A172 (cell line): ENCODE results near the gene EEF1AKMT1. TPM values are rescaled to one million over a fixed set of nuclear protein-coding genes. Genes with fewer than 3 reads are reported as not detected.

Experiments used
- DNase-seq: peaks from one replicate; pipeline ENCODE4 v3.0.0-alpha.2; 2015; ENCODE audit warnings: low spot score
- total RNA-seq: library from RNA; depleted of rRNA; stranded (reverse); fragments of >200 nt; shearing (Covaris generic); gene quantifications from 2 replicates; pipeline ENCODE4 v1.2.3, GENCODE V29; 2014

The EEF1AKMT1 gene
- total RNA-seq, 1 experiment from 2014 or later: 16.8 TPM

DNA sequence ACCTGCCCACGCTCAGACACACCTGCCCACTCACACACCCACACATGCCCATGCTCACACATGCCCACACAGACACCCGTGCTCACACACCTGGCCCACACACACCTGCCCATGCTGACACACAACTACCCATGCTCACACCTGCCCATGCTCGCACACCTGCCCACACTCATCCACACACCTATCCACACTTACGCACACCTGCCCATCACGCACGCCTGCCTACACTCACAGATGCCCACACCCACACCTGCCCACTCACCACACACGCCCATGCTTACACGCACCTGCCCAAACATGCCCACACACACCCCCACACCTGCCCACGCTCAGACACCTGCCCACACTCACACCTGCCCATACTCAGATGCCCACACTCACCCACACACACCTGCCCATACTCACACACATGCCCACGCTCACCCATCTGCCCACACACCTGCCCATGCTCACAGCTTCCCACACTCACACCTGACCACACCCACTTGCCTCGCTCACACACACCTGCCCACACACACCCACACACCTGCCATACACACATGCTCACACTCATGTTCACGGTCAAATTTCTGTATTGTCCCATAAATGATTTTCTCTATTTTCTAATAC, 54.7 kb downstream of the EEF1AKMT1 start:
- DNase-seq: no peak

DNA sequence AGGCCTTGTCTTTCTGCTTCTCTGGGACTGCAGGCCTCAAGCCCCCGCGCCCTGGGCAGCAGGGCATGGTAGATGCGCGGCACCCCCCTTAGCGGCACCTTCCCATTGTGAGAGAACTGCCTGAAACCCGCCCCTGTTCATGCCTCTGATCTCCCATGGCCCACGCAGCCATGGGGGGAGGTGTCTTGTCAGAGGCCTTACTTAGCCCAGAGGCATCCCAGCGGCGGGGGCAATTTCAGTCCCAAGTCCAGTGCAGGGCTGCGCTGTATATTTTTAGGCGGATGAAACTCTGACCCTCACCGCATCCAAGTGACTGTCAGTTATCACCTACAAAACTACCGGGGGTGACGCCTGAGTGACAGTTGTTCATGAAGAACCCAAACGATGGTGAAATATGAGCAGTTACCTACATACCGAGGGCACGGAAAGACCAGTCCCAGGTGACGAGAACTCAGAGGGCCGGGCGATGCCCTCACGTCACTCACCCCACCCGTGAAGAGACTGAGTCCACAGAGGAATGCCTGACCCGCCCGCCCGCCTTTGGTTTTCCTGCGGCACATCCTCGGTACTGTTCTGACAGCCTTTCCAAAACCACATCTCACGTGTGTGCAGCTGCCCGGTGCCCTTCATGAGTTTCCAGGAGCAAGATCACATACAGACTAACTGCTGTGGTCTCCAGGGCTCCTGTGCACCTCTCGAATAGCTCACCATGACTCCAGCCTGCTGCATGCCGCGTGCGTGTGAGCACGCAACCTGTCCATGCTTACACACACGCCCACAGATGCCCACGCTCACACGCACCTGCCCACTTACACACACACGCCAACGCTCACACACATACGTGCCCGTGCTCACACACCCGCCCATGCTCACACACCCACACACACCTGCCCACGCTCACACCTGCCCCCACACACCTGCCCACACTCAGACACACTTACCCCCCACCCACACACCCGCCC, 55.9 kb downstream of the EEF1AKMT1 start:
- no peak for DNase-seq

DNA sequence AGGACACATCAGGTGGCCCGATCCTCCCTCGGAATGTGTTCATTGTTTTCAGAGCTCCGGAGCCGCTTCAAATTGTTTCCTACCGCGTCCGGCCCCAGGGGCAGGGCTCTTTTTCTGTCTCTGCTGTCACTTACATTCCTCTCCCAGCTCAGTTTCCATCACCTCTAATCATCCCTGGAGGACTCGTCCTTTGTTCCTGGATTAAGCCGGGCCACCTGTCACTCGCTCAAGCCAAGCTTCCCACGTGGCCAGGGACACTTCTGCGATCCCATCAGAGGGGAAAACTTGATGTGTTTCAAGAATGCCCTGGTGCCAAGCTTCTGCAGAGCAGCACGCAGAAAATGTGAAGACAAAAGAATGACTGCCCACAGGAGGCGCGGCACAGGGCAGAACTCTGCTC, 56.8 kb downstream of the EEF1AKMT1 start:
- no peak for DNase-seq

DNA sequence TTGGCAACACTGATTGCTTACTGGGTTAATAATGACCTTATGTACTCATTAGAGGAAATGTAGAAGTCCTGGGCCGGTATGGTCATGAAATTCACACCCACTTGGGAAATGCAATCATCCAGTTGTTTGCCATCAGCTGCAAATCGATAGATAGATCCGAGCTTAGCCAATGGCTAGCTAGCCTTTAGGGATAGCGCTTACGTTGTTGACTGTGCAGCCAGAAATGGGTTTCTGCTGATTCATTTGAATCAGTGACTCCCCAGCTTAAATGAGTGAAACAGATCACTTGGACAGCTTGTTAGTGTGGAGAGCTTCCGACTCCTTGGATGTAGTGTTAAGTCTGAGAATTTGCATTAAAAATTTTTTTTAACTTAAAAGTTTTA, 58.4 kb downstream of the EEF1AKMT1 start:
- no peak for DNase-seq

DNA sequence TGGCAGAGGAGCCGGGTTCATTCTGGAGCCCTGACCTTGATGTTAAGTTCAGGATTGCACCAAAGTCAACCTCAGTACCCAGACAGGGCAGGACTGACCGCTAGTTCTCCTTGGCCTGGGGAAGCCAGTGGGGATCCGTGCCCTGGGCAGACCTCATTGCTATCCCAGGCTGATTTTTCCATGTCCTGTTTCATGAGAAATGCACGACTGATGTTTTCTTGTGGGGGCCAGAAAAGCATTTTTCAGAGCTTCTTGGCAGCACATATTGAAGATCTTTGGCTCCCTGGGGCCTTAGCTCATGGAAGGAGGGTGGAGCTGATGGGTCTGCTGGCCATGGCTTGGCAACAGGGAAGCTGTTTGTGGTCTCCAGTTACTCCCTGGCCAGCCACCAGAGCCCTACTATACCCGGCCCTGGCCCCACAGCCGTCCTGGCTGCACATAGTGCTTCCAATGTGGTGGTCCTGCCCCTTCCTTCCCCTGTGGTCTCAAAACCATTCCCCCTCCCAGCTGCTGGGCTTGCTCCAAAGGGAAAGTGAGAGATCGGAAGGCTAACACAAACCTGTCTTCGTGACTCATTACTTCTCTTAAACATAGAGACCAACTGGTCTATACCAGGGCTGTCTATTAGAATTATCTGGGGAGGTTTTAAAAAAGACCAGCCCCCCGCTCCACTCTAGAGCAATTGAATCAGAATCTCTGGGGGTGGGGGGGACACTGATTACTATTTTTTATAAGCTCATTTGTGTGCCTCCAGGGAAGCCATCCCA, 59.0 kb downstream of the EEF1AKMT1 start:
- DNase-seq: no peak

DNA sequence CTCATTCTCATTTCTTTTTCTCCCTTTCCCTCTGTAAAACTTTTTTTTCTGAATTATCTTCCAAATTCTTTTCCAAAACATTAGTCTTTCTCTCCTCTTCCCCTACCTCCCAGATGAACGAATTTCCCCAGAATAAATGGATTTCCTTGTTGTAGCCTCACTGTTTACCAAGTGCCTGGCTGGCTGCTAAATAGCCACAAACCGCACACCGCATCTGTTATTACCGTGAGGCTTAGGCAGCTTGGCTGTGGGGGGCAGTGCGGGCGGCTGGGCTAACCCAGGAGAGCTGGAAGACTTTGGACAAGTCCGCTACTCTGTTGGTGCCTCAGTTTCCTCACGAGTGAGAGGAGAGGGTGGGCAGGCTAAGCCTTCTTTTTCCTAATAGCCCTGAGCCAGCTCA, 59.6 kb downstream of the EEF1AKMT1 start:
- no peak for DNase-seq

DNA sequence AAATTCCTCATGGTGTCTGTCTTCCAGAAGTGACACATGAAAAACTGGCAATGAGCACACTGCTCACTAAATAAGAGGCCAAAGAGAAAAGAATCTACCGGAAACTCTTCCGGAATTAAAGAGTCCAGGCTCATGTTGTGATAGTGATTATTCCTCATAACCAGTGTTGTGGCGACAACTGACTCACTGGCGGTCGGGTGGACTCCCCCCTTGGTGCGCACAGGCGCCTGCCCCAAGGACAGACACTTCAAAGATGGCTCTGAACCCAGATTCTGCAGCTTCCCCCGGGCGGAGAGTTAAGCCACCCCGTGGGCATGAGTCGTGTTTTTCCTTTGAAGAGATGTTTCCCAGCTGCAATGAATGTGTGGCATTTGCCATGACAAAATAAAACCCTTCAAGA, 60.0 kb downstream of the EEF1AKMT1 start:
- peak; percentile 67 for DNase-seq

DNA sequence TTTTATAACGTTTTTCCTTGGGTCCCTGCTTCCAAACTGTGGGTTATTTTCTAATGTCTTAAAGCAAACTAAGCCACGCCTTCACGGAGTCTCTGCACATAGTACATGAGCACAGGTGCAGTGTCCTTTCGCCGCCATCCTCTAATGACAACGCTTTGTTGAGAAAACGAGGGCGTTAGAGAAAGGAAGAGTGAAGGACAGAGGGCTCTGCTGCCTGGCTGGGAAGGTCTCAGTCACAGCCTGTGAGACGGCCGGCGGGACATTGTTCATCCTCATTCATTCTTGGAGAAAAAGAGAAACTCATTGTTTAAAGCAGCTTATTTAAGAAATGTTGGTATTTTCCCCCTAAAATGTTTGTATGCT, 60.8 kb downstream of the EEF1AKMT1 start:
- no peak for DNase-seq

DNA sequence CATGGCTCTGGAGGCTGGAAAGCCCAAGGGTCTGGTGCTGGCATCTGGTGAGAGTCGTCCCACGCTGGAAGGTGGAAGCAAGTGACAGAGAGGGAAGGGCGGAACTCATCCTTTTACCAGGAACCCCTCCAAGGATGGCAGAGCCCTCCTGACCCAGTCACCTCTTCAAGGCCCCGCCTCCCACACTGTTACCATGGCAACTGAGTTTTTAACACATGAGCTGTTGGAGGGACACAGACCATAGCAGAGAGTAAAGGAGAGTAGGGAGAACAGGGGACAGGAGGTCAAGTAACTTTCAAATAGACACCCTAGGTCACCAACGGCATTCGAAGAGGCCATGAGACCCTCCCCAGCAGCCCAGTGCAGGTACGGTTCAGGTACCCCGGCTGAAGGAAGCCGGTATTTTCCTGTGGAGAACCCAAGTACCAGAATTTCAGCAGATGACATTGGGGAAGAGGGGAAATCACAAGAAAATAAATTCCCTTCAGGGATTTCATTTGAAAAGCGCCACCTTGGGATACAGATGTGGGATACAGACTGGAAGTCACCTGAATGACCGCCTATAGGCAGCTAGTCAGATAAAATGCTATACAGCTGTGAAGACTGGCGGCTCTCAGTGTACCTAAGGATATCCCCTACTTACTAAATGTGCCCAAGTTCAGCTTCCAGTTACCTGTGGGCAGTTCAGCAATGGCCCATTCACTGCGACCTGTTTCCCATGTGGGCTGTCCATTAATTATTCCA, 62.3 kb downstream of the EEF1AKMT1 start:
- DNase-seq: no peak

DNA sequence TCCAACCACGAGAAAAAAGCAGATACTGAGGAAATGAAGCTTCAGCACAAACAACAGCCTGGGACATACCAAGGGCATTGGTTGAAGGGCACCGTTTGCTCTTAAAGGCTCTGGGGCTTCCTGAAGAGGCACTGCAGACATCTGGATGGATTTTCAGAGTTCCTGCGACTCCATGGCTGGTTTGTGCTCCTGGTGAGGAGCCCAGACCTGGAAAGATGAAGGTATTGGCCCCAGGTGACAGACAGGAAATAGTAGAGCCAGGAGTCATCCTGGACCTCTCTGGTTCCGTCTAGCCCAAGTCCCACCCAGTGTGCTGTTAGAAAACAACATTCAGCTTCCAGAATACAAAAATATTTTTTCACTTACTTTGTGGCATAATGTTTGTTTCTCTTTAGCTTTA, 64.0 kb downstream of the EEF1AKMT1 start:
- DNase-seq: no peak

DNA sequence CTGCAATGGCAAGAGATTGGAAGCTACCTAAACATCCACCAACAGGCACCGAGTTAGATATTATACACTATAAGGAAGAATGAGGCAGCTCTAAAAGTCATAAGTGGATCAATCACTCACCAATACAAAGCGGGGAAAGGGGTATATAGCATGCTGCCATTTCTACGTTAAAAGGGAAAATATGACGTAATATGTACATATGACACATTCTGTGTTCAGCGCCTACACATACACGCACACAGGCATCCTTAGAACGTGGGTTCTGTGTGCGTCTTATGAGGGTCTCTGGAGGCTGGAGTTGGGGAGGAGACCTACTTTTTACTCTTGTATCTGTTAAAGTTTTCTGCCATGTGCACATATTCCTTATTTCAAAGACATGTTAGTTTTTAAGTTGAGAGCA, 64.4 kb downstream of the EEF1AKMT1 start:
- DNase-seq: no peak

DNA sequence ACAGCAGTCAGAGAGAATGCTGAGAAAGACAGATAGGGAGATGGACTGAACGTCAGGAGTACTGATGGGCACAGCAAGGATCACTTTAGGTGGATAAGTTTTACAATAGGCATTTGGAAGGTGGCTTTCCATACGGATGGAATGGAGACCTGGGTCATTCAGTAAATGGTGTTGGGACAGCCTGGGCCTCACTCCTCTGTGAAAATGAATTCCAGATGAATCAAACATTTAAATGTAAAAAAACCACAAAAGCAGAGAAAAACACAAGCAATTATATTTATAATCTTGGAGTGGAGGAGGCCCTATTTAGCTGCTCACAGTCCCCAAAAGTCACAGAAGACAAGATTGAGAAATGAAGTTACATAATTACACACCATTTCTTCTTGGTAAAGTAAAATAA, 65.5 kb downstream of the EEF1AKMT1 start:
- DNase-seq: no peak

DNA sequence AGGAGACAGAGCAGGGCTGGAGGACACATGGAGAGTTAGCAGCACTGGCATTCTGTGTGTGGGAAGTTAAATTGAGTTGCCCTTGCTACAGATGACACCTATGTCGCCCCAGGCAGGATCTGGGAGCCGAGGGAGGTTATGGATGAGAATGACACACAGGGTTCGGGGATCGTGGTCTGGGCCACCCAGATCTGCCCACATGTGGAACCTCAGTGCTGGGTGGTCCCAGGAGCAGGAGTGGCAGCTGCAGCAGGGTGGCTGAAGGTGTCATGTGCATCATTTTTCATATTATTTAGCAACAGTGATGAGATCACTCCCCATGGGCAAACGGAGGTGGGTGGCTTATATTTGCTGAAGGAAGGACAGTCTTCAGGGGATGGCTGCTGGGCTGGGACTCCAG, 67.1 kb downstream of the EEF1AKMT1 start:
- DNase-seq: no peak

DNA sequence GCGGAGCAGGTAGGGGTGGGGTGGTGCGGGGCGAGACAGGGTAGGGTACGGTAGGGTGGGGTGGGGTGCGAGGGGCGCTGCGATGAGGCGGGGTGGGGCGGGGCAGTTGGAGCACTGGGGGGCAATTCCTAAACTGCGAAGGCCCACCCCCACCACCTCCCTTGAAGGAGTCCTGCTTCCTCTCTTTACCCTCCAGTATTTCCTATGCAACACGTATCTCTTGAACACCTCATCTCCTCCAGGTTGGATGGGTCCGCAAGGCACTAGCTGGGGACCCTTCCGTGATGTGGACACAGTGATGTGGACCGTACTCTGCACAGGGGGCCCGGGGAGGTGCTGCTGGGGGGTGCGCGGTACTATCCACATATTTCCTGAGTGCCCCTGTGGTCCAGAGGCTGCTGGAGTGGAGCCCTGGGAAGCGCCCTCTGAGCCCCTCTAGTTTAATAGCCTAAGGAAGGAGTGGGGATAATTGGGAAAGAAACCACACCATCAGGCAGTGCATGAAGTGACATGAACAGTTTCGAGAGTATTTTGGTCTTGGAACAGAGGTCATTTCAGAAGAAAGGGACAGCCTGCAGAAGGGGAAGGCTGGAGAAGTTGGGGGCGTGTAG, 69.2 kb downstream of the EEF1AKMT1 start:
- DNase-seq: no peak

DNA sequence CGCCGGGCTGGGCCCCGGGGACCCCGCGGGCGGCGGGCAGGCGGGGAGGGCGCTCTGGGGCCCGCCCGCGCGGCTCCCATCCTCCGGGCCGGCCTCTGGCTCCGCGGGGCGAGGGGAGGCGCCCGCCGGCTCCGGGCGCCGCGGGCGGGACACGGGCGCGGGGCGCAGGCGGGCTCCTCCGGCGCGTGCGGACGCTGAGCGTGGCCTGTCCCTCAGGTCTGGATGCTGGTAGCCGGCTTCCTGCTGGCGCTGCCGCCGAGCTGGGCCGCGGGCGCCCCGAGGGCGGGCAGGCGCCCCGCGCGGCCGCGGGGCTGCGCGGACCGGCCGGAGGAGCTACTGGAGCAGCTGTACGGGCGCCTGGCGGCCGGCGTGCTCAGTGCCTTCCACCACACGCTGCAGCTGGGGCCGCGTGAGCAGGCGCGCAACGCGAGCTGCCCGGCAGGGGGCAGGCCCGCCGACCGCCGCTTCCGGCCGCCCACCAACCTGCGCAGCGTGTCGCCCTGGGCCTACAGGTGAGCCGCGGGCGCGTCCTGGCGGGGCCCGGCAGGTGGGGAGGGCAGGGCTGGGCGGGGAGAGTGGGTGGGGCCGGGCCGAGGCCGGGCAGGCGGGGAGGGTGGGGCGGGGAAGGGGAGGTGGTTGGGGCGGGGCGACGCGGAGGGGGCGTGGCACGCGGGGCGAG, 69.8 kb downstream of the EEF1AKMT1 start:
- peak; percentile 22 for DNase-seq

DNA sequence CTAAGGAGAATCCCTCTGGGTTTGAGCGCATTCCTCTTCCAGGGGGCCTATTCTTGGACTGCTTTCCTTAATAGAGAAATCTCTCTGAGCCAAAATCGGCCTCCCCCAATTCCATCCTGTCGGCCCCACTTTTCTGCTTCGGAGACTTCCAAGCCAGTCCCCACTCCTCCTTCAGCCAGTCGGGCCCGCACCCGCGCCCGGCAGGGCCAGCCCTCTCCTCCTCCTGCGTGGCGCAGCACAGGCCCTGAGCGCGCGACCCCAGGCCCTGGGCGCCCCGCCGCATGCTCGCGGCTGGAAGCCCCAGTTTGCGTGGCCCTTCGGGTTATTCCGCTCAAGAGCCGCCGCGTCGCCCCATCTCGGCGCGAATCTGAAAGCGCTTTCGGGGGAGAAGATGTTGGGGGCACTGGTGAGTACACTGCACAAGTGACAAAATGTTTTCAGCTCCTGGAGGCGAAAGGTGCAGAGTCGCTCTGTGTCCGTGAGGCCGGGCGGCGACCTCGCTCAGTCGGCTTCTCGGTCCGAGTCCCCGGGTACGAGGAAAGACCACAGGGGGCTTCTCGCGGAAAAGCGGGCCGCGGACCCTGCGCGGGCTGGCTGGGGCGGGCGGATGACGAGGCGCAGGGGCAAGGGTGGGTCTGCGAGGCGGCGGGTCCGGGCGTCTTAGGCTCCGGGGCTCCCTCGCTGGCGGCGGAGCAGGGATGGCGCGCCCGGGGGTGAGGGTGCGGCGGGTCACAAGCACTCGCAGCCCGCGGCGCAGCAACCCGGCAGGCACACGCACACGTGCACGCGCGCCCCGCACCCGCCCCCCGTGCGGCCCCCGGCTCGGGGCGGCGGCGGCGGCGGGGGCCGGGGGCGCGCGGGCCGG, 70.6 kb downstream of the EEF1AKMT1 start, which contains the start of gene IL17D:
Gene IL17D (plus strand): TSS at position 785 of the 865 bp plus-strand sequence. CDS start 303 bp downstream, outside the sequence.
- DNase-seq: no peak

DNA sequence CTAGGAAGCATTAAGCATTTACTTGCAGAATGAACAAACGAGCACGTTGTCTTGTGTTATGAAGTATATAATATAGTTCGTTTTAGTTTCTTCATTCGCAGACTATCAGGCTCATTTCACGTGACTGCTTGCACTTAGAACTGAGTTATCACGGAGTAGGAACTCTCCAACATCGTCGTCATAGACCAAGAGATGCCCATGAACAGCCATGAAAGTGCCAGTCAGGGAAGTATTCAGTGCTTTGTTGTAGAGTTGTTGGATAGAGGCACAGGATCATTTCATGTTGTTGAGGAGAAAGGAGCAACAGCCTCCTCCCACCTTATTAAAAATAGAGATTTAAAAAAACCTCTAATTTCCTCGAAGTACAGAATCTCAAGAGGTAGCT, 71.2 kb downstream of the EEF1AKMT1 start:
- DNase-seq: no peak

DNA sequence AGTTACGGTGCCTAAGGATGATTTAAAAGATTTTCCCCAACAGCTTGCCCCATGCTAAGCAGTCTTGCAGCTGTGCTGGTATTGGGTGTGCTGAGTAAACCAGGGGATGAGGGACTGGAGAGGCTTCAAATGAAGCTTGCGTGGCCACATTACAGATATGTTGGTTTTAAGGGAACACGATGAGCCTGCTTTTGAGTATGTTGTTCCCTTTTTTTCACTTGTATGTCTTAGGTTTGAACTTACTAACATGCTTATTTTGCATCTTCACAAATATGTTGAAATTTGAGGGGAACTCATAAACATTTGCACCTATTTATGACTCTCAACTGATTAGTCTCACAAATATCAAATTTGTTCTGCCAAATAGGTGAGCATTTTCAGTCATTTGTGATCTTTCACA, 72.3 kb downstream of the EEF1AKMT1 start:
- no peak for DNase-seq

DNA sequence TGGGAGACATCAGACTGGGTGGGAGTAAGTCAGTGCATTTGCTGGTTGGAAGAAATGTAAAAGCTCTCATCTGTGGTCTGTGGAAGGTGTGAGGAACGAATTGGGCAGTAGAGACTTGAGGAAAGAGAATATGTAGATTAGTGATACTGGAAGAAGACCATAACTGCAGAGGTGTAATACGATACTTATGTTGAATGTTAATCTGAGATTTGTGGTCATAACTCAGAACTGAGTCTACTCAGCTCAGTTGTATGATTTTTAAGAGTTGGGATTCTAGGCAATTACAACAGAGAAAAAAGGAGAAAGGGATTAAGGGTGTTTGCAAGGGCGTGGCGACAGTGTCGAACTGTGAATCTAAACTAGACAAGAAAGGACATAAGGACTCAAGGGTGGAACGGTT, 73.5 kb downstream of the EEF1AKMT1 start:
- DNase-seq: no peak

DNA sequence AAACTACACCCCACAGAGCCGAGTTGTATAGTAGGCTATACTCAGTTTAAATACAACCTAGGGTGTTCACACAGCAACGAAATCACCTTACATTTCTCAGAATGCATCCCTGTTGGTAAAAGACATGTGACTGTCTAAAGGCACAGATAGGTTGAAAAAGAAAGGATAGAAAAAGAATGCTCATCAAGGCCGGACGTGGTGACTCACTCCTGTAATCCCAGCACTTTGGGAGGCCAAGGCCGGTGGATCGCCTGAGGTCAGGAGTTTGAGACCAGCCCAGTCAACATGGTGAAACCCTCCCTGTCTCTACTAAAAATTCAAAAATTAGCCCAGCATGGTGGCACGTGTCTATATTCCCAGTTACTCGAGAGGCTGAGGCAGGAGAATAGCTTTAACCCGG, 74.0 kb downstream of the EEF1AKMT1 start:
- no peak for DNase-seq
